ENCODE measurements around the gene RFX2.
"Not testable (repeated sequence)": the region's sequence is repeated elsewhere in the genome, so short reads cannot be mapped to it uniquely, and the experiment has no call there.

Gene RFX2

DNA sequence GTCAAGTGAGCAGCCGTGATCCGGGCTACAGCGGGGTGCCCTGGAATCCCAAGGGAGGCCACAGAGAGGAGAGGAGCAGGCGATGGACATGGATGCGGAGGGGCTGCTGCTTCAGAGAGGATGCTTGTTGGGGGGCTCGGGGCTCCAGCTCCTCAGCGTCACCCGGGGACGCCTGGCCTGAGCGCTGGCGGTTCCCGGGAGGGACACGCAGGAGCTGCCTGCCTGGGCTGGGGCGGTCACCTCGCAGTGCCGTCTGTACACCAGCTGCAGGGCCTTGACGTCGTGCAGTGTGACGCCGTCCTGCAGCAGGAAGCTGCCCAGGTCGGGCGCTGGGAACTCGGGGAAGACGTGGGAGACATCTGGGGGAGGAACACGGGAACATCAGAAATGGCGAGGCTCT is 102.4 kb downstream of the RFX2 start:
- DNase-seq, result no peak

DNA sequence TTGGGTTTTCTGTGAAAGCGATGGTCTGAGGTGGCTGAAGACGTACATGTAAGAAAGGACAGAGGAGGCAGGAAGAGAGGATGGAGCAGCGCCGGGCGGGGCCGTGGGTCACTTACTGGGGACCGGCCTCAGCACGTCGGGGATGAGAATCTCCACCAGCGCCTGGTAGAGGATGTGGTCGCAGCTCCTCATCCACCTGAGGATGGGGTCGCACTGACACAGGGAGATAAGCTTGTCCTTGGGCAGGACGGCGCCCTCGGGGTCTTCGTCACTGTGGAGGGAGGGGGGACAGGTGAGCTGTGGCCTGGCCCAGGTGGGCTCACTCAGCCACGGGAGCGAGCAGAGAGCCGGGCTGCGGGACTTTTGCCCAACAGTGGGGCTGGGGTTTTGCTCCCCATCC is 103.4 kb downstream of the RFX2 start:
- no peak for DNase-seq

DNA sequence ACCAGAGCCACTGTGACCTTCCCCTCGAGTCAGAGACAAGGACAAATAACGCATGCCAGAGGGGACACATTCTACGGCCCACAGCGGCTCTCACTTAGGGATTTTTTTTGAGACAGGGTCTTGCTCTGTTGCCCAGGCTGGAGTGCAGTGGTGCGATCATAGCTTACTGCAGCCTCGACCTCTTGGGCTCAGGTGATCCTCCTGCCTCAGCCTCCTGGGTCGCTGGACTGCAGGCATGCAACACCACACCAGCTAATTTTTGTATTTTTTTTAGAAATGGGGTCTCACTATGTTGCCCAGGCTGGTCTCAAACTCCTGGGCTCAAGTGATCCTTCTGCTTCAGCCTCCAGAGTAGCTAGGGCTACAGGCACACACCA is 104.2 kb downstream of the RFX2 start:
- not testable (repeated sequence) for DNase-seq

DNA sequence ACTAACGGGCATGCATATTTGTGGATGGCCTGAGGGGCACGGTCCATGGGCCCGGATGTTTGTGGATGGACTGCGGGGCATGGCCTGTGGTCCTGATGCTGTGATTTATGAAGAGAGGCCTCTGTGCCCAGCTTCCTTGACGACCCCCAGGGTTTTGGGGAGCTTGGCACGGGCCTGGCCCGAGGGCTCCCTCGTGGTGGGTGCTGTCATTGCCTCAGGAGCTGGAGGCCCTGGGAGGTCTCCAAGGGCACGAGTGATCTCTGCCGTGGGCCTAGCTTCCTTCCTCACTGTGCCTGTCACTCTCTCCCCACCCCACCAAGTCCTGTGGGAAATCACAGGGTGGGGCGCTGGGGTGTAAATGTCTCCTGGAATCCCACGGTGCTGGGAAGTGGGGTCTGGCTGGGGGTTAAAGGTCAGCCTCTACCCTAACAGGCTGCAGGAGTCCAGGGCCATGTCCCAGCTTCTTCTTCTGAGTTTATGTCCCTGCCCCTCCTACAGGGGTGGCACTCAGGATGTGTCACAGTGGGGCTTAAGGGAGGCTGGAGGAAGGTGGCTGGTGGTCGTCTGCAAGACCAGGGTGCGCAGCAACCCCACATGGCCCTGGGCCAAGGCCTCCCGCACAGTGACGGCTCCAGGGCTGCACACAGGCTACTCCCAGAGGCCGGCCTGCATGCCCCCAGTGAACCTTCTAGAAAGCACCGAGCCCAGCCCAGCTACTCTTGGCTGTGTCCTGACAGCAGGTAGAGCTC is 104.8 kb downstream of the RFX2 start:
- DNase-seq, result no peak

DNA sequence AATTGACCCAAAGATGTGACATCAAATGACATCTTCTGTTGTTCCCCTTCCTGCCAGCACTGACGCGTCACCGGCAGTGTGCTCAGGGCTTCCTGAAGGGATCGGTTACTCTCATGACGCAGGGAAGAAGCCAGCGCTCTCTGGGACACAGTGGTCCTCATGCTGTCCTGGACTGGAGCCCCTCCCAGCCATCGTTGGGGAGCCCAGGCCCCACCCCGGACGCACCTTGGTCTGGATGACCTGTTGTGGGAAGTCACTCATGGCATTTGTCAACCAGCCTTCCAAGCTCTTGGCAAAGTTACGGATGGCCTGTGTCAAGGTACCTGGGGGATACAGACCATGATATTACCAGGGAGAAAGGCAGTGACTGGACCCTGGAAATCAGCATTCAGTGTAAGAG is 106.3 kb downstream of the RFX2 start:
- no peak for DNase-seq

DNA sequence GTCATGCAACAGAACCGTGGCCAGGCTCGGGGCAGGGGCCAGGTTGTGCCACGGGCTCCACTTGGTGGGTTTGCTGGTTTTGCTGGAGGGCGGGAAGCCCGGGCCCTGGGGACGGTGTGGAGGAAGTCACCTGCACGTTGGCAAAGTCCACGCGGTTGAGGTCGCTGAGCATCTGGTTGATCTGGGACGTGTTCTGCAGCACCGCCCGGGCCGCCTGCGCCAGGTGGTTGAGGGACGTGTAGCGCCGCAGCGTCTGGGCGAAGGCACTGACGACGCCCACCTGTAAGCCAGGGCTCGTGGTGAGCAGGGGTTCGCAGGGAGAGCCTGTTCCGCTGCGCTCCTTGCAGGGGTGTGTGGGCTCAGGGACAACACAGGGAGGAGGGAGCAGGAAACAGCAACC is 107.7 kb downstream of the RFX2 start:
- DNase-seq, result no peak

DNA sequence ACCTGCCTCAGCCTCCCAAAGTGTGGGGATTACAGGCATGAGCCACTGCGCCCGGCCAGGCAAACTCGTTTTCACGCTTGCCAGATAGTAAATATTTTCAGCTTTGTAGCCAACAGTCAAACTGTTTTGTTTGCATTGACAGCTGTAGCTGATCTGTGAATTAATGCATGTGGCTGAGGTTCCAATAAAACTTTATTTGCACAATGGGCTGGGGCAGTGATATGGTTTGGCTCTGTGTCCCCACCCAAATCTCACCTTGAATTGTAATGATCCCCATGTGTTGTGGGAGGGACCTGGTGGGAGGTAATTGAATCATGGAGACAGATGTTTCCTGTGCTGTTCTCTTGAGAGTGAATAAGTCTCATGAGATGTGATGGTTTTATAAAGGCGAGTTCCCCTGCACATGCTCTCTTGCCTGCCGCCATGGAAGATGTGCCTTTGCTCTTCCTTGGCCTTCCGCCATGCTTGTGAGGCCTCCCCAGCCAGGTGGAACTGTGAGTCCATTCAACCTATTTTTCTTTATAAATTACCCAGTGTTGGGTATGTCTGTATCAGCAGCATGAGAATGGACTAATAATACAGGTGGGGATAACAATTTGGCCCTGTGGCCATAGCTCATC is 110.0 kb downstream of the RFX2 start:
- no peak for DNase-seq

DNA sequence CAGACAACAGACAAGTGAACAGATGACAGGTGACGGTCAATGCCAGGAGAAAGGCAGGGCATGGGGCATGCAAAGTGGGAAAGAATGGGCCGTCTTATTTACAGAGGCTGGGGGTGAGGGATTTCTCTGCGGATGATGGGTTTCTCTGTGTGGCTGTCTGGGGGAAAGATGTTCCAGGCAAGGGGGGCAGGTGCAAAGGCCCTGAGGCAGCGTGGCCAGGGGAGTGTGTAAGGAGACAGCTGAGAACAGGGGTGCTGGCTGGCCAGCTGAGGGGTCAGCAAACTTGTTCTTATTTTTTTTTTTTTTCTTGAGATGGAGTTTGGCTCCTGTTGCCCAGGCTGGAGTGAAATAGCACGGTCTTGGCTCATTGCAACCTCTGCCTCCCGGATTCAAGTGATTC is 110.6 kb downstream of the RFX2 start:
- DNase-seq, result no peak

DNA sequence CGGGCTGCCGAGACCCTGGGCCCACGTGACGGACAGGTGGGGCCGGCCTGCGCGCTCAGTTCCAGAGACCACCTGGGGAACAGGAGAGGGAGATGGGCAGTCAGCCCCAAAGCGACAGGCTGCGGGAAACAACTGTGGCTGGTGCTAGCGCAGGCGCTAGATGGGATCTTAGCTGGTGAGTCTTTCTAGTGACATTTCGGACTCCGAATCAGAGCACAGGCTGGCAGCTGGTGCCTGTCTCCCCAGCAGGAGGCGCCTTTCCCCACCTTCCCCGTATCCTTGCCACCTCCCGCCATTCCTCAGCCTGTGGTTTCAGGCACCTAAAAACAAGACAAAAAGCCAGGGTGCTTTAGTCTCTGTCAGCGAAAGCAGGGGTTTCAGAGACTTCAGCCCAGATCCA is 112.9 kb downstream of the RFX2 start:
- DNase-seq, result no peak

DNA sequence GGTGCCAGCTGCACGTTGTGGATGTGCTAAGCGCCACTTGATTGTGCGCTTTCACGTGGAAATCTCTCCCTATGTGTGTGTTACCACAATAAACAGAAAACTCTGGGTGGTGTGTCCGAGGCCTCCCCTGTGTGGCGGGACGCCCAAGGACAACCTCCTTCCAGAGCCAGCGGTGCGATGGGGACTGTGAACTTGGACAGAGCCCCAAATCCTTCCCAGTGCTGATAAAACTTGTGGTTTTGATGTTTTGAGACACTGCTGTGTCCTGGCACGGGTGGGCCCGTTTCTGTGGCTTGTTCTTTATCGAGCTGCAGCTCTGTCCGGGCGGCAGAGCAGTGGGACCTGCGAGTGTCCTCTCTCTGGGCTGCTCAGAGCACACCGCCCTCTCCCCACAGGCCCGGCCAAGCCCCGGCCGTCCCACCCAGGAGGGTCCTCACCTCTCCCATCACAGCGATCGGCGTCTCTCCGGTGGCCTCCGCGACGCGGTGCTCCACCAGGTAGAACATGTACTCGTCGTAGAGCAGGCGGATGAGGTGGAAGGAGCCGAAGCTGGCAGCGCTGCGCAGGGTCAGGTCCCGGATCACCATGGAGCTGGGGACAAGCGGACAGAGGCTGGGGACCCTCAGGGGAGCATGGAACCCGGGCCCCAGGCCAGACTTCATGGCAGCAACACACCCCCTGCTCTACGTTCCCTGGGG is 113.5 kb downstream of the RFX2 start:
- no peak for DNase-seq

DNA sequence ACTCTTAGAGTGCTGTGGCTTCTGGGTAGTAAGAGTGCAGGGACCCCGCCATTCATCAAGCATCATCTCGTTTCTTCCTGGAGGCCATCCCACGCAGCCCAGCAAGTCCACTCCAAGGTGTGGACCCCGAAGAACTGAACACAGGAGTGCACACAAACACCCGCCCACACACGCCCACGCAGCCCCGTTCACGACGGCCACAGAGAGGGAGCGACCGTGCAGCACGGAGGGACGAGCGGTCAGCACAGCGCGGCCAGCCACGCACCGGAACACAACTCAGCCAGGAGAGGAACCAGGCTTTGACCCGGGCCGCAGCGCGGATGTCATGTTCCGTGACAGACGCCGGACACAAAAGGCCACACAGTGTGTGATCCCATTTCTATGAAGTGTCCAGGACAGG is 114.2 kb downstream of the RFX2 start:
- DNase-seq, result no peak

DNA sequence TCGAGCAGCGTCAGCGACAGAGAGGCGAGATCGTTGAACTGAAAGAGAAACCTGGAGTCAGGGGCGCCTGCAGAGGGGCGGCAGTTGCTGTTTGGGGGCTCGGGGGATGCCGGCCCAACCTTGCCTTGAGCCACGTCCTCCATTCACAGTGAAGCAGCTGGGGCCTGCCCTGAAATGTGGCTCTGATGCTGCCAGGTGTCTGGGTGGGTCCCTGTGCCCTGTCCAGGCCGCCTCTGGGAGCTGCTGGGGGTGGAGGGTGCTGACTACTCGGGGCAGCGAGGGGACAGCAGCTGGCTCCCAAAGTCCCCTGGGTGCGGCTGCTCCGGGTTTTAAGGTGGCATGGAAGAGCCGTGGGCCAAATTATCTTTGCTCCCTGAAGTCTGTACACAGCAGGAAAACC is 114.7 kb downstream of the RFX2 start:
- DNase-seq, result no peak

DNA sequence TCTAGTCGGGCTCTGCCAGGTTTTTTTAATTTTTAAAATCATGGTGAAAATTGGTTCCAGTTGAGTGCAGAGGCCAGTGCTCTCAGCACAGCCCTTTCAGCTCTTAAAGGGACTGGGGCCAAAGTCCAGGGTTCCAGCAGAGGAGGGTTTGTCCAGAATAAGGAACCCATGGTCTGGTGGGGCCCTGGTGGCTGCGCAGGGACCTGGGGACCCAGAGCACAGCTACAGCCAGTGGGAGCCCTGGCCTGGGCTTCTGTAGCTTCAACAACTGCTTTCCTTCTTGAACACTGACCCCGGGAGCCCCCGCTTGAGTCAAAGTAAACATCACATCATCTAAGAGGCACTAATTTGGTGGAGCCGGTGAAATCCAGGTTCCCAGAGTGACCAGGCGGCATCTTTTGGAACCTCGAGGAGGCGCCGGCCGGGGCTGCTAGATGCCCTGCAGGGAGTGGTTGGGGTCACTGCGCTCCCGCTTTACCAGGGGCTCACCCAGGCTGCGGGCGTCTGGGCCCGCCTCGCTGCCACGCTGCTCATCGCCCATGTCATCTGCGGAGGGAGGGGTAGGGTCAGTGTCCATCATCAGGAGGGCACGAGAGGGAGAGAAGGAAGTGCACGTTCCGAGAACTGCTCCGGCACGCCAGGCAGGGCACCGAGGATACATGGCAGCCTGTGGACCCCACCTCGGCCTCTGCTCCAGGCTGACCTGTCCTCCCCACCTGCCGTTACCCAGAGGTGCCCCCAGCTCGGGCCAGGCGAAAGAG is 115.7 kb downstream of the RFX2 start:
- DNase-seq, result no peak

DNA sequence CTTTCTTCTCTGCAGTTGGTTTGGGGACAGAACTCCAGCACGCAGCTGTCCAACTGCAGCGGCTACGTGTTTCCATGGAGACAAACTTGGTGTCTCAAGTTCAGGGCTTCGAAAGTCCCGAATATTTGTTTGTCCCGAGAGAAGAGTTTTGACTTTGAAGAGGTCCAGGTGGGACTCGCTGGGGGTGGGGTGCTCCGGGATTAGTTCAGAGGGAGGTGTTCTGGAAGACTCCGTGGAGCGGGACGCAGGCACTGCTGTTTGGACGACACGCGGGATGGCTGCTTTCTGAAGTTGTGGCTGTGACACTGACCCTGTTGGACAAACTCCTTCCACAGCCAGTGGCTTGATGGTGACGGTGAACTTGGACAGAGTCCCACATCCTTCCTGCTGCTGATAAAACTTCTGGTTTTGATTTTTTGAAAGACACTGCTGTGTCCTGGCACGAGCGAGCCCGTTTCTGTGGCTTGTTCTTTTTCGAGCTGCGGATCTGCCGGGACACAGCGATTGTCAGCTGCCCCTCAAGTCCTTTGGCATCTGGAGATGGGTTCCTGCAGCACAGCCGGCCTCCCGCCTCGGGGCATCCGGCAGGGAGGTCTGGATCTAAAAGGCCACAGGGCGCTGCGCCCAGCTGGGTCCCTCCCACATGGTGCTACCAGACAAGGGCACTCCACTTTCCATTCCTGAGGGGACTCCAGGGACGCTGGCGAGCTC is 116.5 kb downstream of the RFX2 start:
- no peak for DNase-seq

DNA sequence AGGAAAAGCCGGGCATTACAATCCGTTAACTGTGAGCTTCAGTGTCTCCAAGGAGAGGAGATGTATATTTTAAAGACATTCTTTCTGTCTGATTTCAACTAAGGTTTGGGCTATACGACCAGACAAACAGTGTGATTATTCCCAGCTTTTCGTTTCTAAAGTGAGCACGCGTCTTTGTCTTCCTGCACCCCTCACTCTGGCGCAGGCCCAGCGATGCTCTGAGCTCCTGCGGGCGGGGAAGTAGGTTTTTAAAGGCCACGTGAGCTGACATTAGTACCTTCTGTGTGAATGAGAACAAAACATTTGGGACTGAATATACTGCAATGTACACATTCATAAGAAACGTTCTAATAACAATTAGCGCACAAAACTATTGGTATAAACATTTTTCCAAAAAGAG is 117.1 kb downstream of the RFX2 start:
- no peak for DNase-seq

DNA sequence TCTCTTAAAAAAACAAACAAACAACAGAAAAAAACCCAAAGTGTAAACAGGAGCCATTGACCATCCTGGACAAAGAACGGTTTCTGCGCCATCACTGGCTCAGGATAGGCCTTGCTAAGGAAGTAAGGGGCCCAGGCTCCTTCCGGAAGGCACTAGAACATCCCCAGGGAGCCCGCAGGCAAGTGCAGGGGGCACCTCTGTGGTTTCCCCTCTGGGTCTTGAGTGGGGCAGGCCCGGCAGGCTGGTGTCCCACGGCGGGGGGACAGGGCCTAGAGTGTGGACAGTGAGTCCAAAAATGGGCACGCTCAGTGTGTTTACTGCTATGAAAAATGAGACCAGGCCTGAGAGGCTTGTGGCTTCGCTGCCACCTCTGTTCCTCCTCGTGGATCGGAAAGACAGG is 117.5 kb downstream of the RFX2 start:
- no peak for DNase-seq

DNA sequence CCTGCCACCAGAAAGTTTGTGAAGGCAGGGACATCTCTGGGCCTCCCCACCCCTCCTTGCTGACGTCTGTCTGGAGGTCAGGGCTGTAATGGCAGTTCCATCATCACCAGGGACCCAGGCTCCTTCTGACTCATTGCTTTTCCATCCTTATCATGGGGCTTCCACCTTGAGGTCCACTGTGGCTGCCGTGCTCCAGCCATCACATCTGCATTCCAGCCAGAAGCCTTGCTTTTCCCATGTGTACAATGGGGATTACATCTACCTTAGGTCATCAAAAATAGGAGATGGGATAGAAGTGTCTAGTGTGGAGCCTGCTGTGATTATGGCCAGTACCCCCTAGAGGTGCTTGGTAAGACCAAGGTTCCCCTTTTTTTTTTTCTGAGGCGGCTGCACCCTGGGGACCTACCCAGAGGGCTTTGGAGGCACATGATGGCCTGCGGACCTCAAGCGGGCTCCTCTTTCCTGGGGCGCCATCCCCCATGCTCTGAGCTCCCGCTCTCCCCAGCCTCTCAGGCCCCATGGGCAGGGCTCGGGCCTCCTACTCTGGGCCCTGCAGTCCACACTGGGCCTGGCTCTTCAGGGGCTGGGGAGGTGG is 119.0 kb downstream of the RFX2 start:
- DNase-seq, result no peak

DNA sequence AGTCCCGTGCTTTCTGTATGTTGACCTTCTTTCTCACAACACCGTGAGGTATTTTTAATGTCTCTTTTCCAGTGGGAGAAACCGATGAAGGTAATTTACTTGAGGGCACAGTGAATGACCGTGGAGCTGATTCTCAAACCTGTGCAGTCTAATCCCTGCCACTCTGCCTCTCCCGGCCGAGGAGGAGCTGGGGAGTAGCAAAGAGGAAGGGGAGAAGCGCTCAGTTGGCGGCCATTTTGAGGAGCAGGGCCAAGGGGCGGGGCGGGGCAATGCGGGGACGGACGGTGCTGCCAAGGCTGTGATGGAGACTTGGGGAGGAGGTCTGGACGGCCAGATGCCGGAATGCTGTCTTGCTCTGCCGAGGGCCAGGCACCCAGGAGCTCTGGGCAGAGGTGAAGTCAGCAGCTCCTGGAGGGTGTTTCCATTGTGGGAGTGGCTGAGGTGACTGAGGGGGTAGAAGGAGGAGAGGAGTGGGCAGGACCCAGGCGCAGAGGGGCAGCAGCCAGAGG is 120.0 kb downstream of the RFX2 start:
- no peak for DNase-seq

DNA sequence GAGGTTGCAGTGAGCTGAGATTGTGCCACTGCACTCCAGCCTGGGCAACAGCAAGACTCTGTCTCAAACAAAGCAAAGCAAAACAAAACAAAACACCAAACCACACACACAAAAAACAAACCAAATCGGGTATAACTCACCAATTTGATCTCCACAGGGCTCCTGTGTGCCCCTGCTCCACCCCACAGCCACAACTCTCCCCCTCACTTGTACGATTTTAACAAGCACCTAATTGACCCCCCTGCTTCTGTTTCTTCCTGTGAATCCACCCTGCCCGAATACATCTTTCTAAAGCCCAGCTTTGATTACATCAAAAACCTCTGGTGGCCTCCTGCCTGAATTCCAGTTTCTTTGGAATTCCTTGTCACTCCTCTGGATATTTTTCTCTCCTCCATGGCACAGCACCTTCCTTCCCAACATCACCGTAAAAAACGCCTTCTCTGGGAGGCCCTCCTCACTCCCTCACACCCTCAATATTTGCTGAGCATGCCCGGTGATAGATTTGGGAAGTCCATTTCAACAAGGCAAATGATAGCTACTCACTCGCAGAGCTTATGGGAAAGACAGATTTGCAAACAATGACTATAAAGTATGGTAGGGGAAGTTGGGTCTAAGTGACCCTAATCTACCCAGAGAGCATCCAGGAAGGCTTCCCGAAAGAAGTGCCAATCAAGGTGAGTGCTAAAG is 120.8 kb downstream of the RFX2 start:
- DNase-seq, result no peak

DNA sequence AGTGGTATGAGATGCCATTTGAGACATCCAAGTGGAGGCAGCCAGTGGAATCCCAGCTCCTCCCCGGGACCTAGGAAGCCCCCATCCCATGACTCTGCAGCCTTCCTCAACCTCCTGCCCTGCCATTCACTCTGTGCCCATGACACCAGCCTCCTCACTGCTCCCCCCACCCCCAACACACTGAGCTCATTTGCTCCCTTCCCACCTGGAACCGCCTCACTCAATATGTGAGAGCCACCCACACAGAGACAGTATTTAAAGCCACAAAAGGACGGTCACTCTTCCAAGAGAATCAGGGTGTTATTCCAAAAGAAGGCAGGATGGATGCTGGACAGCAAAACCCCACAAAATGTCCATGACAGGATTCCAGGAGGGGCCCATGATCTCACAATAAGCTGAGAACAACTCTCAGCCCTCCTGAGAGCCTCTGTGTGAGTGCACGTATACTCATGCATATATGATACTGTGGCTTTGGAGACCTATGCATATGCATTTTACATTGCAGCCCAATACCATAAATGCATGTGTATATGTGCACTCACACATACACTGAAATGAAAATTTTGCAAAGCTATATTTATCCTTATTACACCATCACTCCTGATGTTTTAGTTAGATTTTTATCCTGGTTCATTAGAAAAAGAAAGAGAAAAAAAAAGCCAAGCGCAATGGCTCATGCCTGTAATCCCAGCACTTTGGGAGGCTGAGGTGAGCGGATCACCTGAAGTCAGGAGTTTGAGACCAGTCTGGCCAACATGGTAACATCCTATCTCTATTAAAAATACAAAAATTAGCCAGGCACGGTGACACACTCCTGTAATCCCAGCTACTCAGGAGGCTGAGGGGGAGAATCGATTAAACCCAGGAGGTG is 121.5 kb downstream of the RFX2 start:
- DNase-seq, result no peak

Measured in GDM1 (cell line).